GM19351 (cell line): ENCODE data around the gene C5orf52.

ENCODE experiments used
- ATAC-seq: cut with Tn5 transposase; IDR thresholded peaks from one replicate; pipeline ENCODE4 v1.9.1; 2021; ENCODE audit warnings: mild to moderate bottlenecking, moderate library complexity; ENCODE audit not compliant: unreplicated experiment

The C5orf52 gene

DNA sequence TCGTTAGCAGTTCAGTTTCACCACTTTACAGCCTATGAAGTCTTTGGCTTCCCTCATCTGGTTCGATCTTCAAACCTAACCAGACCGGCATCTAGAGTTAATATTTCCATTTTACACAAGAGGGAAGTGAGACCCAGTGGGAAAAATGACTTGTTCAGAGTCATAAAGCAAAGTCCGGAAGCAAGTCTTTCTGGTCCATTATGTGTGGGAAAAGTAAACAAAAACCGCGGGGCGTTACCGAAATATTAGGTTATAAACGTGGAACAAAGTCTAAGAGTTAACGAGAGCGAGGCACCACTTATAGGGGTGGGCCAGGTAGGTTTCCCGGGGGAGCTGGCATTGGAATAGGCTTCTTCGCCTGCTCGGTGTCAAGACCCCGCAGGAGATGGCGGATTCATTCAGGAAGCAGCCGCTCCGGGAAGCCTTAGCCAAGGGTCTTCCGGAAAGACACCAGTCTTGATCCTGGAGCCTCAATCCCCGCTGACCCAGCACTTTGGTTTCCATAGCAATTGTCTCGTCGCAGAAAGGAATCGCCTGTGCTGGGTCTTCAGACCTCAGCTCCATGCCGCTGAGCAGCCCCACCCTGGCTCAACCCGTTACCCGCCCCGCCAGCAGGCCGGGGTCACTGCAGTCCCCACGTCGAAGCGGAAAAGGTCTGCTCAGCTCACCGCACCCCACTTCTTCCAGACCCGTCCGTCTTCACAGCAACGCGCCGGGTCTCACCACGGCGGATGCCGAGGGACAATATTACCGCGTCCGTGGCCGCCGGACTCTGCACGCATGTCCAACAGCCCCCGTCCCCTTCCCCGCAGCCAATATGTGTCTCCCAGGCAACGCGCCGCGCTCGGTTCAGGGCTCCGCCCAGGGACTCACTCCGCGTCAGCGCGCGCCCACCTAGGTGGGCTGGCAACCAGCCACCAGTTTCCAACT is at the start of gene C5orf52:
C5orf52 (plus strand) TSS at position 872 of the 930 bp plus-strand sequence. CDS start 82 bp downstream, outside the sequence.
- peak; percentile 42 for ATAC-seq

- ATAC-seq = no peak
Measured at GRCh38 chr5:157624144-157624543, 47.2 kb upstream of the C5orf52 start.

DNA sequence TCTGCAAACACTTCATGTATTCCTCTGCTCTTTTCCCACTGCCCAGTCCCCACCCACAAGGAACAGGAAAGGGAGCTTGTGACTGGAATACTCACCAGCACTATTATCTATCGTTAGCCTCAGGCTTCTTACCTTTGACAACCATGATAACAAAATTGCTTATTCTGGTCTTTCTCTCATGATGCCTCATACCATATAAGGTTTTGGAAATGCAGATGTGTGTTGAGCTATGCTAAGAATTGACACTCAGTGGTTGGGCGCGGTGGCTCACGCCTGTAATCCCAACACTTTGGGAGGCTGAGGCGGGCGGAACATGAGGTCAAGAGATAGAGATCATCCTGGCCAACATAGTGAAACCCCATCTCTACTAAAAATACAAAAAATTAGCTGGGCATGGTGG is 44.5 kb upstream of the C5orf52 start:
- no peak for ATAC-seq

DNA sequence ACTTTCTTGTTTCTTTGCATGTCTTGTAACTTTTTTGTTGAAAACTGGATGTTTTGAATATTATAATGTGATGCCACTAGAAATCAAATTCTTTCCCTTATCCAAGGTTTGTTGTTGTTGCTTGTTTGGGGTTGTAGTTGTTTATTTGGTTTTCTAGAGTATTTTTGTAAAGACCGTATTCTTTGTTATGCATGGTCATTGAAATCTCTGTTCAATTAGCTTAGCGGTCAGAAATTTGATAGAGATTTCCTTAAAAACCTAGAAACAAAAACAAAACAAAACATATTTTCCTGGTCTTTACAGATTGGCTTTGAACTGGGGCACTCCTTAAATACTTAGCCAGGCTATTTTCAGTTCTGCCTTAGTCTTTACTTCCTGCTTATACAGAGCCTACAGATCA is 41.0 kb upstream of the C5orf52 start:
- ATAC-seq = no peak

DNA sequence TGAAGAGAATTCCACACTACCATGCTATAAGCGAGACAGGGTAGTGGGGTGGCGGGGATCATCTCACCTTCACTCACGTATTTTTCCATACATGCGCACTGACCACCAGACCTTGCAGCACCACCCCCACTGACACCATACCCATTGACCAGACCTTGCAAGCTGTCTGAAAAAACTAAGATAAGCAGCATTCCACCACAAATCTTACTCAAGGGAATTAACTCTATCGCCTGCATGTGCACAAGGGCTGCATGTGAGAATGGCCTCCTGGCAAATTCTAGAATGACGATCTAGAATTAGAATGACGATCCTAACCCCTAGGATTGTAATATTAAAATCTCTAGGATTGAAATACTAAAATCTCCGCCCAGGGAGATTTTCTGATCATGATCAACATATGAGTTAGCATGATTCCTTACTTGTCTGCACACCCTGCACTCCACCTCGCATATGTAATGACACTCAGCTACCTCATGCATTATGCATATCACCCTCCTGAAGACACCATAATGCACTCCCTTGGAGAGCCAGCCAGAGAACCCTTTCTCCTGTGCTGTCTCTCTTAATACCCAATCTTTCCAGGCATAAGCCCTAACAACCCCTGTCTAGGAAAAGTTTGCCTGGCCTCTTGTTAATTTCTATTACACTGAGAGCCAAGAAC is 30.8 kb upstream of the C5orf52 start:
- ATAC-seq = no peak

GRCh38 chr5:157648275-157648990 is 22.9 kb upstream of the C5orf52 start:
- ATAC-seq = no peak

DNA sequence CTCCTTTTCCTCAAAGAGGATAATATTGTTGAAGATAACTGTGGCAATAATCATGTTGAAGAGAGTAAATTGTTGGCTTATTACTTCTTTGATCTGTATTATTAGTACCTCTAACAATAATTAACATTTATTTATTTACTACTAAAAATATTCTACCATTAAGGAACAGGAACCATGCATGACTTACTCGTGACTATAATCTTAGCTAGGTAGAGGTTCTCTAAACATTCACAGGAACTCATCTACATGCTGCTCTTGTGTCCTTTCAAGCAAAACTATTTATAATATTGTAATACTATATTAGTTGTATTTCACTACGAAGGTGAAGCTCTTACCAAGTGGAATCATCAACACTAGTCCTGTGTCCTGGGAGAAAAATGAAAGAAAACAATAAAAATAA is 22.2 kb upstream of the C5orf52 start:
- ATAC-seq = no peak

DNA sequence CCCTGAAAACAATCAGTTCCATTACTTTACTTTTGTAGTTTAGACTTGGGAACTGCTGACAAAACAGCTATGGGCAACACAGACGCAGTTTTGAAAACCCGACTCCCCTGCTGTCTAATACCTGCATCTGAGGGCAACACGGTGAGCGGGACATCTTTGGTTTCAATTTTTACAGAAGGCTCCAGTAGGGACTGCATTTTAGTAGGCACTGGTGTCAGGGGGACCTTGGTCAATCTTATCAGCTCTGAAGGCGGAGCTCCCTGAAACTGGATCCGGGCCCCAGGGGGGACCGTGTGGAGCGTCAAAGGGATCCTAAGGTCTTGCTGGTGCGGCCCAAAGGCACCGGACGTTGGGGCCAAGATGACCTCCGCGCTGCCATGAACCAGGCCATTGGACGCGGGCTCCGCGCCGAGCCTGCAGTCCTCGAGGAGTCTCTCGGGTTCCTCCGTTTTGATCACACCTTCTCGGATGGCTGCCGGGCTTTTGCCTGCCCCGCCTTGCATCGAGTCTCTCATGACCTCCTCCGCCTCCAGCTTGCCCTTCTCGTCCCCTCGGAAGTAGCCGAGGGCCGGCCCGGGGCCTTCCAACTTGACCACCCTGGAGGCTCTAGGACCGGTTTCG is 20.2 kb upstream of the C5orf52 start:
- ATAC-seq = no peak

- peak; percentile 96 for ATAC-seq
Measured at GRCh38 chr5:157651623-157652376, 19.5 kb upstream of the C5orf52 start.

- ATAC-seq = no peak
Measured at GRCh38 chr5:157652377-157652692, 19.0 kb upstream of the C5orf52 start, which contains the start of gene SOX30. Gene SOX30 (minus strand): TSS chr5:157652438. CDS start chr5:157652078, 360 bp downstream.

DNA sequence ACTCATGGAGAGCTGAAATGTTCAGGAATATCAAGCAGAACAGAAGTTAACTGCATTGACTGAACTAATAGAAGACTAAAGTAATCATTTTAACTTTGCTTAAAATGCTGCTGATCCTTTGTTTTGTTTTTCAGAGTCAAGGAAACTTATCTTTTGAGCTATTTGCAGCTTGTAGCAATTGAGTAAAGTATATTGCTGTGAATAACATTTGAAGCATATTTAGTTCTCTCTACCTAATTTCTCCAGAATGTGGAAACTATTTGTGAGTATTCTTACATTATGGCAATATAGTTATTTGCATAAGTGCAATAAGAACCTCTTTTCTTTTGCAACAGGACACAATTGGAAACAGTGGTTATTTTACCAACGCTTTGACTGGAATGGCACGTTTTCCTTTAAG is 13.8 kb upstream of the C5orf52 start:
- ATAC-seq = no peak

DNA sequence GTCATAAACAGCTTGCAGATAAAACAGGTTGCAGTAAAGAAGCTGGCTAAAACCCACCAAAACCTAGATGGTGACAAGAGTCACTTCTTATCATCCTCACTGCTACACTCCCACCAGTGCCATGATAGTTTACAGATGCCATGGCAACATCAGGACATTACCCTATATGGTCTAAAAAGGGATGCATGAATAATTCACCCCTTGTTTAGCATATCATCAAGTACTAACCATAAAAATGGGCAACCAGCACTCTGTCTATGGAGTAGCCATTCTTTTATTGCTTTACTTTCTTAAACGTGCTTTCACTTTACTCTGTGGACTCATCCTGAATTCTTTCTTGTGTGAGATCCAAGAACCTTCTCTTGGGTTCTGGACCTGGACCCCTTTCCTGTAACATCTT is 12.4 kb upstream of the C5orf52 start:
- no peak for ATAC-seq

DNA sequence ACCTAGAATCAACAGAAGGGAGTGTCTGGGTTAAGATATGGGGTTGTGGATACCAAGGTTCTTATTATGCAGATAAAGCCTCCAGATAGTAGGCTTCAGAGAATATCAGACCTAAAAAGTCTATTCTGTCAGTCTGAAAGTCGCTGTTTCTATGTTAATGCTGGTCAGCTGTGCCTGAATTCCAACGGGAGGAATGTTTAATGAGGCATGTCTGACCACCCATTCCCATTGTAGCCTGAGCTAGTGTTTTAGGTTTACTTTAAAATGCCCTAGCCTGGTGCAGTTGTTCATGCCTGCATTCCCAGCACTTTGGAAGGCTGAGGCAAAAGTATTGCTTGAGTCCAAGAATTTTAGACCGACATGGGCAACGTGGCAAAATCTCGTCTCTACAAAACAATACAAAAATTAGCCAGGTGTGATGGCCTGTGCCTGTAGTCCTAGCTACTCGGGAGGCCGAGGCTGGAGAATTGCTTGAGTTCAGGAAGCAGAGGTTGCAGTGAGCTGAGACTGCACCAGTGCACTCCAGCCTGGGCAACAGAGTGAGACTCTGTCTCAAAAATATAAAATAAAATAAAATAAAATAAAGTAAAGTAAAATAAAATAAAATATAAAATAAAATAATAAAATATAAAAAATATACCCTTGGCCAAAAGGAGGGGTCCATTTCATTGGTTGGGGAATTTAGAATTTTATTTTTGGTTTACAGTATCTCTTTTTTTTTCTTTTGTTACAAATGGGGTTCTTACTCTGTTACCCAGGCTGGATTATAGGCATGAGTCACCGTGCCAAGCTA is 11.3 kb upstream of the C5orf52 start:
- no peak for ATAC-seq

GRCh38 chr5:157665467-157666070 is 5.8 kb upstream of the C5orf52 start:
- ATAC-seq = no peak

GRCh38 chr5:157668356-157668755 is 3.0 kb upstream of the C5orf52 start:
- ATAC-seq = no peak

DNA sequence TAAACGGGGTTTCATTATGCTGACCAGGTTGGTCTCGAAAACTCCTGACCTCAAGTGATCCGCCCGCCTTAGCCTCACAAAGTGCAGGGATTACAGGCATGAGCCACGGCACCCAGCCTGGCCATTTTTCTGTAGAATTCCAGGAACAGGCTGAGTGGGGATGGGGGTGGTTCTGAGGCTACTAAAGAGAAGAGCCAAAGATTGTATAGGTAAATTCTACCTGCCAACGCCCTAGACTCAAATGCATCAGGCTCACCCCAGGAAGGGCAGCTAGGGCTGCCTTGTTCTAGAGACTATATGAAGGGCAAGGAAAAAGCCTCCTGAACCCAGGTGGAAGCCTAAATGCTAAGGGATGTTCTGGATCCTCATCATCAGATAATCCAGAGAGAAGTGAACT is 1.6 kb upstream of the C5orf52 start:
- ATAC-seq = no peak

- ATAC-seq = peak; percentile 6
Measured at GRCh38 chr5:157671592-157672330, 428 bp downstream of the C5orf52 start.

GRCh38 chr5:157672976-157673375 is 1.6 kb downstream of the C5orf52 start:
- no peak for ATAC-seq
